ENCODE data around the gene MIXL1. TPM values are rescaled to one million over a fixed set of nuclear protein-coding genes. Genes with fewer than 3 reads are reported as not detected.

Gene MIXL1
- total and polyA plus RNA-seq, 2 of the 13 experiments (the other 11 are each of a cell fraction or from before 2014, with no cell fraction given): 7.6 to 18.5 TPM

DNA sequence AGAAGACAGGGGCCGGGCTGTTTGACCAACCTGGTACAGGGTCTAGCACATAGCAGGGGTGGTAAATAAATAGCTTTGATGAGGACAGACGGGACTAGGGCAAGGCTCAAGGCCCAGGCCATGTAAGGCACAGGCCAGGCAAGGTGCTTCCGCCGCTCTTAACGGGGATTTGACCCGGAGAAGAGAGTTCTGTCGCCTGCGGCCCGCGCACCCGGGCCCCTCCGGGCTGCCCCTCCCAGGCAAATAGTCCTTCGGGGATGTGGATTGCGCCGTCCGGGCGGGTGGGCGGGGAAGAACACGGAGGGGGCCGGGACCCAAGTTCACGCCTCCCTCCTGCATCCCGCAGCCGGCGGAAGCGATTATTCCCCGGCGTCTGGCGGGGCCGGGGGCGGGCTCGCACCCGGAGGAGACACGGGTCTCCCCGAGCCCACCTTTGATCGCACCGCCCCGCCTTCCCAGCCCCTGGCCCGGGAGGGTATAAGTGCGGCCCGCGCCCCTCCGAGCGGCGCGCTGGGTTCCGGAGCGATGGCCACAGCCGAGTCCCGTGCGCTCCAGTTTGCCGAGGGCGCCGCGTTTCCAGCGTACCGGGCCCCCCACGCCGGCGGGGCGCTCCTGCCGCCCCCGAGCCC lies at the start of gene MIXL1 (continued):
- TF ChIP-seq, protein P1, sequence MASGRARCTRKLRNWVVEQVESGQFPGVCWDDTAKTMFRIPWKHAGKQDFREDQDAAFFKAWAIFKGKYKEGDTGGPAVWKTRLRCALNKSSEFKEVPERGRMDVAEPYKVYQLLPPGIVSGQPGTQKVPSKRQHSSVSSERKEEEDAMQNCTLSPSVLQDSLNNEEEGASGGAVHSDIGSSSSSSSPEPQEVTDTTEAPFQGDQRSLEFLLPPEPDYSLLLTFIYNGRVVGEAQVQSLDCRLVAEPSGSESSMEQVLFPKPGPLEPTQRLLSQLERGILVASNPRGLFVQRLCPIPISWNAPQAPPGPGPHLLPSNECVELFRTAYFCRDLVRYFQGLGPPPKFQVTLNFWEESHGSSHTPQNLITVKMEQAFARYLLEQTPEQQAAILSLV (CRISPR knock-in tag; IDR thresholded peaks at IDR 0.05; ENCODE audit: borderline replicate concordance): peak; percentile 23; the same call in 1 of the 2 replicates
- TF ChIP-seq NRL (CRISPR knock-in tag; IDR thresholded peaks at IDR 0.05; ENCODE audit: borderline replicate concordance) (no peak), LCORL (IDR thresholded peaks at IDR 0.05) (no peak), LCORL (CRISPR knock-in tag; IDR thresholded peaks at IDR 0.05) (peak; percentile 95), ZNF570 (CRISPR knock-in tag; IDR thresholded peaks at IDR 0.05; ENCODE audit: borderline replicate concordance) (no peak), TBL1XR1 (IDR thresholded peaks at IDR 0.05; ENCODE audit: borderline replicate concordance, low read length, partially characterized antibody) (no peak), ZNF383 (CRISPR knock-in tag; IDR thresholded peaks at IDR 0.05; ENCODE audit: borderline replicate concordance) (no peak), ZNF788 (CRISPR knock-in tag; IDR thresholded peaks at IDR 0.05; ENCODE audit: borderline replicate concordance) (no peak; the same call in 1 of the 2 replicates), ZNF773 (CRISPR knock-in tag; IDR thresholded peaks at IDR 0.05; ENCODE audit: borderline replicate concordance) (no peak), ZBTB42 (CRISPR knock-in tag; IDR thresholded peaks at IDR 0.05) (no peak), ZBTB20 (CRISPR knock-in tag; IDR thresholded peaks at IDR 0.05; ENCODE audit: borderline replicate concordance, low read depth) (peak; percentile 51; the same call in 1 of the 2 replicates), KLF6 (CRISPR knock-in tag; IDR thresholded peaks at IDR 0.05) (peak; percentile 60; the same call in 1 of the 2 replicates), GATAD2A (CRISPR knock-in tag; IDR thresholded peaks at IDR 0.05) (peak; percentile 66; the same call in 1 of the 2 replicates), DPF2 (CRISPR knock-in tag; IDR thresholded peaks at IDR 0.05; ENCODE audit: borderline replicate concordance, low read depth) (0 out of 2 replicates have a peak, but pooled peaks have one; percentile 61), HNRNPLL (IDR thresholded peaks at IDR 0.05; ENCODE audit: low read depth, low read length, poor library complexity, severe bottlenecking) (peak; percentile 97), GZF1 (CRISPR knock-in tag; IDR thresholded peaks at IDR 0.05) (no peak)
- TF ChIP-seq, protein P2, sequence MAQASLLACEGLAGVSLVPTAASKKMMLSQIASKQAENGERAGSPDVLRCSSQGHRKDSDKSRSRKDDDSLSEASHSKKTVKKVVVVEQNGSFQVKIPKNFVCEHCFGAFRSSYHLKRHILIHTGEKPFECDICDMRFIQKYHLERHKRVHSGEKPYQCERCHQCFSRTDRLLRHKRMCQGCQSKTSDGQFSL (CRISPR knock-in tag; IDR thresholded peaks at IDR 0.05): peak; percentile 83
- TF ChIP-seq, protein P3, sequence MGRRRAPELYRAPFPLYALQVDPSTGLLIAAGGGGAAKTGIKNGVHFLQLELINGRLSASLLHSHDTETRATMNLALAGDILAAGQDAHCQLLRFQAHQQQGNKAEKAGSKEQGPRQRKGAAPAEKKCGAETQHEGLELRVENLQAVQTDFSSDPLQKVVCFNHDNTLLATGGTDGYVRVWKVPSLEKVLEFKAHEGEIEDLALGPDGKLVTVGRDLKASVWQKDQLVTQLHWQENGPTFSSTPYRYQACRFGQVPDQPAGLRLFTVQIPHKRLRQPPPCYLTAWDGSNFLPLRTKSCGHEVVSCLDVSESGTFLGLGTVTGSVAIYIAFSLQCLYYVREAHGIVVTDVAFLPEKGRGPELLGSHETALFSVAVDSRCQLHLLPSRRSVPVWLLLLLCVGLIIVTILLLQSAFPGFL (CRISPR knock-in tag; IDR thresholded peaks at IDR 0.05): no peak
- TF ChIP-seq, protein P4, sequence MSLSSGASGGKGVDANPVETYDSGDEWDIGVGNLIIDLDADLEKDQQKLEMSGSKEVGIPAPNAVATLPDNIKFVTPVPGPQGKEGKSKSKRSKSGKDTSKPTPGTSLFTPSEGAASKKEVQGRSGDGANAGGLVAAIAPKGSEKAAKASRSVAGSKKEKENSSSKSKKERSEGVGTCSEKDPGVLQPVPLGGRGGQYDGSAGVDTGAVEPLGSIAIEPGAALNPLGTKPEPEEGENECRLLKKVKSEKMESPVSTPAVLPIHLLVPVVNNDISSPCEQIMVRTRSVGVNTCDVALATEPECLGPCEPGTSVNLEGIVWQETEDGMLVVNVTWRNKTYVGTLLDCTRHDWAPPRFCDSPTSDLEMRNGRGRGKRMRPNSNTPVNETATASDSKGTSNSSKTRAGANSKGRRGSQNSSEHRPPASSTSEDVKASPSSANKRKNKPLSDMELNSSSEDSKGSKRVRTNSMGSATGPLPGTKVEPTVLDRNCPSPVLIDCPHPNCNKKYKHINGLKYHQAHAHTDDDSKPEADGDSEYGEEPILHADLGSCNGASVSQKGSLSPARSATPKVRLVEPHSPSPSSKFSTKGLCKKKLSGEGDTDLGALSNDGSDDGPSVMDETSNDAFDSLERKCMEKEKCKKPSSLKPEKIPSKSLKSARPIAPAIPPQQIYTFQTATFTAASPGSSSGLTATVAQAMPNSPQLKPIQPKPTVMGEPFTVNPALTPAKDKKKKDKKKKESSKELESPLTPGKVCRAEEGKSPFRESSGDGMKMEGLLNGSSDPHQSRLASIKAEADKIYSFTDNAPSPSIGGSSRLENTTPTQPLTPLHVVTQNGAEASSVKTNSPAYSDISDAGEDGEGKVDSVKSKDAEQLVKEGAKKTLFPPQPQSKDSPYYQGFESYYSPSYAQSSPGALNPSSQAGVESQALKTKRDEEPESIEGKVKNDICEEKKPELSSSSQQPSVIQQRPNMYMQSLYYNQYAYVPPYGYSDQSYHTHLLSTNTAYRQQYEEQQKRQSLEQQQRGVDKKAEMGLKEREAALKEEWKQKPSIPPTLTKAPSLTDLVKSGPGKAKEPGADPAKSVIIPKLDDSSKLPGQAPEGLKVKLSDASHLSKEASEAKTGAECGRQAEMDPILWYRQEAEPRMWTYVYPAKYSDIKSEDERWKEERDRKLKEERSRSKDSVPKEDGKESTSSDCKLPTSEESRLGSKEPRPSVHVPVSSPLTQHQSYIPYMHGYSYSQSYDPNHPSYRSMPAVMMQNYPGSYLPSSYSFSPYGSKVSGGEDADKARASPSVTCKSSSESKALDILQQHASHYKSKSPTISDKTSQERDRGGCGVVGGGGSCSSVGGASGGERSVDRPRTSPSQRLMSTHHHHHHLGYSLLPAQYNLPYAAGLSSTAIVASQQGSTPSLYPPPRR (CRISPR knock-in tag; IDR thresholded peaks at IDR 0.05; ENCODE audit: borderline replicate concordance): peak; percentile 87
- TF ChIP-seq, protein P5, sequence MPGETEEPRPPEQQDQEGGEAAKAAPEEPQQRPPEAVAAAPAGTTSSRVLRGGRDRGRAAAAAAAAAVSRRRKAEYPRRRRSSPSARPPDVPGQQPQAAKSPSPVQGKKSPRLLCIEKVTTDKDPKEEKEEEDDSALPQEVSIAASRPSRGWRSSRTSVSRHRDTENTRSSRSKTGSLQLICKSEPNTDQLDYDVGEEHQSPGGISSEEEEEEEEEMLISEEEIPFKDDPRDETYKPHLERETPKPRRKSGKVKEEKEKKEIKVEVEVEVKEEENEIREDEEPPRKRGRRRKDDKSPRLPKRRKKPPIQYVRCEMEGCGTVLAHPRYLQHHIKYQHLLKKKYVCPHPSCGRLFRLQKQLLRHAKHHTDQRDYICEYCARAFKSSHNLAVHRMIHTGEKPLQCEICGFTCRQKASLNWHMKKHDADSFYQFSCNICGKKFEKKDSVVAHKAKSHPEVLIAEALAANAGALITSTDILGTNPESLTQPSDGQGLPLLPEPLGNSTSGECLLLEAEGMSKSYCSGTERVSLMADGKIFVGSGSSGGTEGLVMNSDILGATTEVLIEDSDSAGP (CRISPR knock-in tag; IDR thresholded peaks at IDR 0.05; ENCODE audit: borderline replicate concordance): peak; percentile 43
